22Rv1 (cell line): Measurements from ENCODE around the gene CACHD1.

Experiments used
- ZFX ChIP-seq: fragments of 450-650 bp; IDR thresholded peaks from 2 replicates; pipeline ENCODE4 v1.6.1; 2017; ENCODE audit warnings: antibody characterized with exemption, borderline replicate concordance
- TF ChIP-seq, protein P1 (sequence below): fragments of 450-650 bp; IDR thresholded peaks from 2 replicates; pipeline ENCODE4 v1.5.1; 2017; ENCODE audit warnings: mild to moderate bottlenecking

DNA sequence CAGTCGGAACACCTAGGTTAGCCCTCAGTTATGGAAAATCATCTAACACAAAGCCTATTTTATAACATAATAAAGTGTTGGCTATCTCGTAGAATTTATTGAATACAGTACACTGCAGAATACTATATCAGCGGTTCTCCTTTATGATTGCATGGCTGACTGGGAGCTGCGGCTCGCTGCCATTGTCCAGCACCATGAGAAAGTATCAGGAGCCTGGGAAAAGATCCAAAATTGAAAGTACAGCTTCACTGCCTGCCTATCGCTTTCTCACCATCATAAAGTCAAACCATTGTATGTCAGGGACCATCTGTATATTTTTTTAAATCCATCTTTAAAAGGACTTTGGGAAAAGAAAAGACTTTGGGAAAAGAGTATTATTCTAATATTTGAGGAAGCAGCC lies 163.0 kb downstream of the CACHD1 start:
- TF ChIP-seq, protein P1, sequence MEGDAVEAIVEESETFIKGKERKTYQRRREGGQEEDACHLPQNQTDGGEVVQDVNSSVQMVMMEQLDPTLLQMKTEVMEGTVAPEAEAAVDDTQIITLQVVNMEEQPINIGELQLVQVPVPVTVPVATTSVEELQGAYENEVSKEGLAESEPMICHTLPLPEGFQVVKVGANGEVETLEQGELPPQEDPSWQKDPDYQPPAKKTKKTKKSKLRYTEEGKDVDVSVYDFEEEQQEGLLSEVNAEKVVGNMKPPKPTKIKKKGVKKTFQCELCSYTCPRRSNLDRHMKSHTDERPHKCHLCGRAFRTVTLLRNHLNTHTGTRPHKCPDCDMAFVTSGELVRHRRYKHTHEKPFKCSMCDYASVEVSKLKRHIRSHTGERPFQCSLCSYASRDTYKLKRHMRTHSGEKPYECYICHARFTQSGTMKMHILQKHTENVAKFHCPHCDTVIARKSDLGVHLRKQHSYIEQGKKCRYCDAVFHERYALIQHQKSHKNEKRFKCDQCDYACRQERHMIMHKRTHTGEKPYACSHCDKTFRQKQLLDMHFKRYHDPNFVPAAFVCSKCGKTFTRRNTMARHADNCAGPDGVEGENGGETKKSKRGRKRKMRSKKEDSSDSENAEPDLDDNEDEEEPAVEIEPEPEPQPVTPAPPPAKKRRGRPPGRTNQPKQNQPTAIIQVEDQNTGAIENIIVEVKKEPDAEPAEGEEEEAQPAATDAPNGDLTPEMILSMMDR, result no peak
- TF ChIP-seq ZFX, result no peak
